Measurements from ENCODE around the gene ZNF79. TPM values are rescaled to one million over a fixed set of nuclear protein-coding genes. Genes with fewer than 3 reads are reported as not detected.

Gene ZNF79
- total and polyA plus RNA-seq, 5 donors from 2014 or later: 3.4 to 9.0 (median 7.6) TPM

- Mint-ChIP-seq H3K27ac (no peak overlapping the region), H3K27me3 (peaks cover 37% of the 10 kb centered on the region), H3K36me3 (no peaks in the 10 kb centered on the region), H3K4me1 (peaks cover 6 to 24% (median 12%) of the 10 kb centered on the region in 4 donors), H3K9me3 (peaks cover 0 to 1% (median 0%) of the 10 kb centered on the region in 7 donors), H3K4me3 (no peak overlapping the region)
- Histone ChIP-seq H3K36me3 (ENCODE audit: control insufficient read depth, insufficient read depth, low read length) (no peaks in the 10 kb centered on the region), H3K27me3 (ENCODE audit: control insufficient read depth, insufficient read depth, low read length) (peaks cover 3% of the 10 kb centered on the region), H3K9me3 (ENCODE audit: control insufficient read depth in 2 of 2, low read length in 2 of 2) (no peaks in the 10 kb centered on the region), H3K4me1 (ENCODE audit: control insufficient read depth, insufficient read depth, low read length, poor library complexity, severe bottlenecking) (peaks cover 25% of the 10 kb centered on the region), H3K4me3 (ENCODE audit: low read depth, low read length) (no peak overlapping the region), H3K27ac (ENCODE audit: insufficient read depth, low read length, poor library complexity, severe bottlenecking) (no peak overlapping the region)
- DNase-seq (no peak), ATAC-seq (ENCODE audit: low read depth in 2 of 2) (no peak)
Measured at GRCh38 chr9:127399736-127400269, 24.4 kb upstream of the ZNF79 start.

GRCh38 chr9:127402401-127403090 lies 21.6 kb upstream of the ZNF79 start:
- no peaks in the 10 kb centered on the region for H3K36me3 Mint-ChIP-seq
- H3K9me3 Mint-ChIP-seq: peaks cover 0 to 1% (median 0%) of the 10 kb centered on the region in 7 donors
- peaks cover 26% of the 10 kb centered on the region for H3K27me3 Mint-ChIP-seq
- H3K27ac Mint-ChIP-seq: no peak overlapping the region
- peaks cover 12% of the 10 kb centered on the region for H3K4me1 ChIP-seq (ENCODE audit: control insufficient read depth, insufficient read depth, low read length, poor library complexity, severe bottlenecking)
- DNase-seq: no peak
- no peaks in the 10 kb centered on the region for H3K36me3 ChIP-seq (ENCODE audit: control insufficient read depth, insufficient read depth, low read length)
- H3K4me3 Mint-ChIP-seq: peak overlapping the region in 1 of 4 donors; percentile 75
- H3K27ac ChIP-seq (ENCODE audit: insufficient read depth, low read length, poor library complexity, severe bottlenecking): no peak overlapping the region
- no peaks in the 10 kb centered on the region for H3K9me3 ChIP-seq (ENCODE audit: control insufficient read depth in 2 of 2, low read length in 2 of 2)
- no peak for ATAC-seq (ENCODE audit: low read depth in 2 of 2)
- H3K4me3 ChIP-seq (ENCODE audit: low read depth, low read length): no peak overlapping the region
- H3K27me3 ChIP-seq (ENCODE audit: control insufficient read depth, insufficient read depth, low read length): peaks cover 2% of the 10 kb centered on the region
- H3K4me1 Mint-ChIP-seq: peaks cover 0 to 13% (median 3%) of the 10 kb centered on the region in 4 donors

DNA sequence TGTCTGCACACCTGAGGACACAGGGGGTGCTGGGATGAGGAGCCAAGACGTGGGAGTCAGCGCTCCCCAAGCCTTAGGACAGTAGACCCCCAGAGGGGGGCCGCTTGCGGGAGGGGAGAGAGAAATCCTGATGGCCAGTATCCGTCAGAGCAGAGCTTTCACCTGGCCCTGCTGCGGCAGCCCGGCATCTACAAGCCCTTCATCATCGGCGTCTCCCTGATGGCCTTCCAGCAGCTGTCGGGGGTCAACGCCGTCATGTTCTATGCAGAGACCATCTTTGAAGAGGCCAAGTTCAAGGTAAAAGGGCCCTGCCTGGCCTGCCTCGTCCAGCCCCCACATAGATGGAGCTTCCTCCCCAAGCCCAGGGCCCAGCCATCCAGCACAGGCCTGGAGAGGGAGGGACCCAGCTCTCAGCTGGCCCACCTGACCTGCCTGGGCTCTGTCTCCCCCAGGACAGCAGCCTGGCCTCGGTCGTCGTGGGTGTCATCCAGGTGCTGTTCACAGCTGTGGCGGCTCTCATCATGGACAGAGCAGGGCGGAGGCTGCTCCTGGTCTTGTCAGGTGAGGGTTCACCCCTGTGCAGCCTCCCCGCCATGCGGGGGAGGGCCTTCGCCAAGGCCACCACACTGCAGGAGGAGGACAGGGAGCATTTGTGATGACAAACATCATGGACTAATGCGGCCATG lies 20.5 kb upstream of the ZNF79 start:
- peaks cover 19% of the 10 kb centered on the region for H3K27me3 Mint-ChIP-seq
- H3K27ac Mint-ChIP-seq: no peak overlapping the region
- Histone ChIP-seq H3K27me3 (ENCODE audit: control insufficient read depth, insufficient read depth, low read length) (peaks cover 2% of the 10 kb centered on the region), H3K9me3 (ENCODE audit: control insufficient read depth in 2 of 2, low read length in 2 of 2) (no peaks in the 10 kb centered on the region), H3K4me3 (ENCODE audit: low read depth, low read length) (no peak overlapping the region), H3K27ac (ENCODE audit: insufficient read depth, low read length, poor library complexity, severe bottlenecking) (no peak overlapping the region), H3K4me1 (ENCODE audit: control insufficient read depth, insufficient read depth, low read length, poor library complexity, severe bottlenecking) (peaks cover under 1% of the 10 kb centered on the region), H3K36me3 (ENCODE audit: control insufficient read depth, insufficient read depth, low read length) (no peaks in the 10 kb centered on the region)
- no peak for DNase-seq
- no peak overlapping the region for H3K4me3 Mint-ChIP-seq
- H3K9me3 Mint-ChIP-seq: peaks cover 0 to 1% (median 0%) of the 10 kb centered on the region in 7 donors
- peaks cover 0 to 5% (median under 1%) of the 10 kb centered on the region in 4 donors for H3K4me1 Mint-ChIP-seq
- no peak for ATAC-seq (ENCODE audit: low read depth in 2 of 2)
- H3K36me3 Mint-ChIP-seq: no peaks in the 10 kb centered on the region

DNA sequence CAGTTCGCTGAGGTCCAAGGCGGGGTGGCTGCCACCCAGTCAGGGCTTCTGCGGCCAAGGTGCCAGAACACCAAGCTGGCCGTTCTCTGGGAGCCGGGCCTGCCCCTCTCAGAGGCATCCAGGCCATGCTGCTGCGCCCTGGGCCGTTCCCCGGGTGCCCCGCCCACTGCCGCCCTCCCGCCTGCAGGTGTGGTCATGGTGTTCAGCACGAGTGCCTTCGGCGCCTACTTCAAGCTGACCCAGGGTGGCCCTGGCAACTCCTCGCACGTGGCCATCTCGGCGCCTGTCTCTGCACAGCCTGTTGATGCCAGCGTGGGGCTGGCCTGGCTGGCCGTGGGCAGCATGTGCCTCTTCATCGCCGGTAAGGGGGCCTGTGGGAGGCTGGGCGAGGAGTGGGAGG lies 19.6 kb upstream of the ZNF79 start:
- ATAC-seq (ENCODE audit: low read depth in 2 of 2) (peak in 1 of 2 donors; percentile 13), DNase-seq (no peak)
- no peak overlapping the region for H3K27ac Mint-ChIP-seq
- H3K27ac ChIP-seq (ENCODE audit: insufficient read depth, low read length, poor library complexity, severe bottlenecking): no peak overlapping the region
- H3K36me3 Mint-ChIP-seq: no peaks in the 10 kb centered on the region
- H3K27me3 ChIP-seq (ENCODE audit: control insufficient read depth, insufficient read depth, low read length): peaks cover 2% of the 10 kb centered on the region
- H3K4me1 Mint-ChIP-seq: peaks cover 0 to 2% (median 0%) of the 10 kb centered on the region in 4 donors
- H3K4me1 ChIP-seq (ENCODE audit: control insufficient read depth, insufficient read depth, low read length, poor library complexity, severe bottlenecking): no peaks in the 10 kb centered on the region
- no peak overlapping the region for H3K4me3 ChIP-seq (ENCODE audit: low read depth, low read length)
- peaks cover 13% of the 10 kb centered on the region for H3K27me3 Mint-ChIP-seq
- no peaks in the 10 kb centered on the region for H3K36me3 ChIP-seq (ENCODE audit: control insufficient read depth, insufficient read depth, low read length)
- peaks cover 0 to 1% (median 0%) of the 10 kb centered on the region in 7 donors for H3K9me3 Mint-ChIP-seq
- no peaks in the 10 kb centered on the region for H3K9me3 ChIP-seq (ENCODE audit: control insufficient read depth in 2 of 2, low read length in 2 of 2)
- H3K4me3 Mint-ChIP-seq: no peak overlapping the region

GRCh38 chr9:127405344-127406125 lies 18.6 kb upstream of the ZNF79 start:
- H3K4me1 Mint-ChIP-seq: no peaks in the 10 kb centered on the region
- Histone ChIP-seq H3K4me1 (ENCODE audit: control insufficient read depth, insufficient read depth, low read length, poor library complexity, severe bottlenecking) (no peaks in the 10 kb centered on the region), H3K36me3 (ENCODE audit: control insufficient read depth, insufficient read depth, low read length) (no peaks in the 10 kb centered on the region), H3K4me3 (ENCODE audit: low read depth, low read length) (no peak overlapping the region), H3K27me3 (ENCODE audit: control insufficient read depth, insufficient read depth, low read length) (no peaks in the 10 kb centered on the region), H3K27ac (ENCODE audit: insufficient read depth, low read length, poor library complexity, severe bottlenecking) (no peak overlapping the region), H3K9me3 (ENCODE audit: control insufficient read depth in 2 of 2, low read length in 2 of 2) (no peaks in the 10 kb centered on the region)
- no peak overlapping the region for H3K4me3 Mint-ChIP-seq
- peaks cover 13% of the 10 kb centered on the region for H3K27me3 Mint-ChIP-seq
- DNase-seq: no peak
- H3K27ac Mint-ChIP-seq: no peak overlapping the region
- H3K36me3 Mint-ChIP-seq: no peaks in the 10 kb centered on the region
- H3K9me3 Mint-ChIP-seq: peaks cover 0 to 1% (median 0%) of the 10 kb centered on the region in 7 donors
- ATAC-seq (ENCODE audit: low read depth in 2 of 2): no peak

- Histone ChIP-seq H3K9me3 (ENCODE audit: control insufficient read depth in 2 of 2, low read length in 2 of 2) (no peaks in the 10 kb centered on the region), H3K4me3 (ENCODE audit: low read depth, low read length) (no peak overlapping the region), H3K4me1 (ENCODE audit: control insufficient read depth, insufficient read depth, low read length, poor library complexity, severe bottlenecking) (no peaks in the 10 kb centered on the region), H3K36me3 (ENCODE audit: control insufficient read depth, insufficient read depth, low read length) (no peaks in the 10 kb centered on the region), H3K27ac (ENCODE audit: insufficient read depth, low read length, poor library complexity, severe bottlenecking) (no peak overlapping the region), H3K27me3 (ENCODE audit: control insufficient read depth, insufficient read depth, low read length) (no peaks in the 10 kb centered on the region)
- Mint-ChIP-seq H3K4me1 (peaks cover 0 to 5% (median 0%) of the 10 kb centered on the region in 4 donors), H3K4me3 (no peak overlapping the region), H3K9me3 (peaks cover 0 to 1% (median 0%) of the 10 kb centered on the region in 7 donors), H3K36me3 (no peaks in the 10 kb centered on the region), H3K27me3 (peaks cover 13% of the 10 kb centered on the region), H3K27ac (no peak overlapping the region)
- DNase-seq (no peak), ATAC-seq (ENCODE audit: low read depth in 2 of 2) (no peak)
Measured at GRCh38 chr9:127406799-127407491, 17.2 kb upstream of the ZNF79 start.

- no peaks in the 10 kb centered on the region for H3K36me3 ChIP-seq (ENCODE audit: control insufficient read depth, insufficient read depth, low read length)
- Mint-ChIP-seq H3K4me1 (peaks cover 0 to 5% (median 0%) of the 10 kb centered on the region in 4 donors), H3K4me3 (no peak overlapping the region), H3K27ac (no peak overlapping the region), H3K36me3 (no peaks in the 10 kb centered on the region), H3K9me3 (peaks cover 0 to 1% (median 0%) of the 10 kb centered on the region in 7 donors), H3K27me3 (peaks cover 10% of the 10 kb centered on the region)
- H3K9me3 ChIP-seq (ENCODE audit: control insufficient read depth in 2 of 2, low read length in 2 of 2): no peaks in the 10 kb centered on the region
- ATAC-seq (ENCODE audit: low read depth in 2 of 2) (no peak), DNase-seq (no peak)
- no peak overlapping the region for H3K27ac ChIP-seq (ENCODE audit: insufficient read depth, low read length, poor library complexity, severe bottlenecking)
- H3K27me3 ChIP-seq (ENCODE audit: control insufficient read depth, insufficient read depth, low read length): peaks cover 2% of the 10 kb centered on the region
- H3K4me1 ChIP-seq (ENCODE audit: control insufficient read depth, insufficient read depth, low read length, poor library complexity, severe bottlenecking): no peaks in the 10 kb centered on the region
- no peak overlapping the region for H3K4me3 ChIP-seq (ENCODE audit: low read depth, low read length)
Measured at GRCh38 chr9:127407492-127407843, 16.7 kb upstream of the ZNF79 start.
